Left ventricle myocardium superior (tissue), 1 donor: ENCODE data around the gene STX1A. TPM values are rescaled to one million over a fixed set of nuclear protein-coding genes. Genes with fewer than 3 reads are reported as not detected.
"Not testable (repeated sequence)": the region's sequence is repeated elsewhere in the genome, so short reads cannot be mapped to it uniquely, and the experiment has no call there.

Experiments
- ATAC-seq: fragments of 200-7000 bp; cut with Tn5 transposase; one replicate; pipeline ENCODE4 v1.9.1; 2020; ENCODE audit warnings: mild to moderate bottlenecking, moderate library complexity
- DNase-seq: peaks from one replicate; pipeline ENCODE4 v3.0.0-alpha.2; 2020
- intact Hi-C: fragments of 100-400 bp; cut with micrococcal nuclease; formaldehyde crosslinking; loops from one replicate; pipeline ENCODE4 v1.11.0; 2022
- total RNA-seq: library from RNA; stranded (reverse); fragmentation: NEBNext Ultra II Directional; extraction: Animal tissue kit (Norgen Biotek cat#: 25700); gene quantifications from one replicate; pipeline ENCODE4 v1.2.1, GENCODE V29; 2021
- donor health status: DM: no; HTN: yes; CAD: no; lungs with severe emphysema.

Gene STX1A
- total RNA-seq, 1 donor from 2014 or later = 3.0 TPM

- ATAC-seq = no peak
- no peak for DNase-seq
- intact Hi-C loops = no loop called here
Observed at GRCh38 chr7:73737491-73738219, 18.2 kb upstream of the STX1A start.

GRCh38 chr7:73736885-73737284 lies 17.4 kb upstream of the STX1A start:
- DNase-seq (no peak), ATAC-seq (no peak)
- intact Hi-C loops = no loop called here

- ATAC-seq = no peak
- no peak for DNase-seq
- intact Hi-C loops = no loop called here
Observed at GRCh38 chr7:73735528-73735905, 16.0 kb upstream of the STX1A start.

DNA sequence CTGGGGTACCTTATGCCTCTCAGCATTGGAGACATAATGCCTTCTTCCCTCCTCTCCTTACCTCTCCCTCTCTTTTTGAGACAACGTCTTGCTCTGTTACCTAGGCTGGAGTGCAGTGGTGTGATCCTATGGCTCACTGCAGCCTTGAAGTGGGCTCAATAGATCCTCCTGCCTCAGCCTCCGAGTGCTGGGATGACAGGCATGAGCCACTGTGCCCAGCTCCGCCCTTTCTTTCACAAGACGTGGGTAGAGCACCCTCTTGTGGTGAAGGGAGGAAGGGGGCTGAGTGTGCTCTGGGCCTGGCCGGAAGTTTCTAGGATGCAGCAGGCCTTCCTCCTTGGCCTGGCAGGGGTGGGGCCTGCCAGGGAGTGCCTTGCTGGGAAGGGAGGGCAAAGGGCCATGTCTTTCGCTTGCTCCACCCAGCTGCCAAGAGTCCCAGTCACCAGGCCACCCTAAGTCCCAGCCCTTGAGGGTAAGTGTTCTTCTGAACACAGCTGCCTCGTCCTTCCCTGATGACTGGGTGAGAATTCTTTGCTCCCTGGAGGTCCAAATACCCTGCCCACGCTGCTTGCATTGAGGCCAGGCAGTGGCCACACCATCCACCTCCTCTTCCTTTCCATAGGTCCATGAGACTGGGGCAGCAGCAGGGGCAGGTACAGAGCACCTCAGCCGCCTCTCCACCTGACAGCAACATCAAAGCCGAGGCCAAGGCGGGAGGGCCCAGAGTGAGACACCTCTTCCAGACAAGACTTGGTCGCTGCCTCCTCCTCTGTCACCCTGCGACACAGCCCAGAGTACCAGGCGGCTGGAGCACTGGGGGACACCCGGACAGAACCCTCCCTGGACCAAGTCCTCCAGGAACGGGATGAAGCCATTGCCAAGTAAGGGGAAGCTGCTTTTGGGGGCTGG lies 15.4 kb upstream of the STX1A start:
- intact Hi-C loops = no loop called here
- peak; percentile 8 for ATAC-seq

DNA sequence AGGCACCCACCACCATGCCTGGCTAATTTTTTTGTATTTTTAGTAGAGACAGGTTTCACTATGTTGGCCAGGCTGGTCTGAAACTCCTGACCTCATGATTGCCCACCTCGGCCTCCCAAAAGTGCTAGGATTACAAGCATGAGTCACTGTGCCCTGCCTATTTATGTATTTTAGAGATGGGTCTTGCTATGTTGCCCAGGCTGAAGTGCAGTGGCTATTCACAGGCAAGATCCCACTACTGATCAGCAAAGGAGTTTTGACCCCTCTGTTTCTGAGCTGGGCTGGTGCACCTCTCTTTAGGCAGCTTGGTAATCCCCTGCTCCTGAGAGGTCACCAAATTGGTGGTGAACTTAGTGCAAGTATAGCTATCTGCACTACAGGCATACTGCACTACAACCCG lies 12.9 kb upstream of the STX1A start:
- ATAC-seq = no peak
- DNase-seq = no peak
- intact Hi-C loops = no loop called here

More for the DNA sequence above, 15.4 kb upstream of the STX1A start:
- peak; percentile 68 for DNase-seq

- DNase-seq (no peak), ATAC-seq (no peak)
- intact Hi-C loops = no loop called here
Observed at GRCh38 chr7:73730485-73730884, 11.0 kb upstream of the STX1A start.

GRCh38 chr7:73728551-73728950 lies 9.1 kb upstream of the STX1A start:
- DNase-seq (no peak), ATAC-seq (no peak)
- intact Hi-C loops = no loop called here

GRCh38 chr7:73727952-73728351 lies 8.5 kb upstream of the STX1A start:
- intact Hi-C loops = no loop called here
- DNase-seq (no peak), ATAC-seq (no peak)

DNA sequence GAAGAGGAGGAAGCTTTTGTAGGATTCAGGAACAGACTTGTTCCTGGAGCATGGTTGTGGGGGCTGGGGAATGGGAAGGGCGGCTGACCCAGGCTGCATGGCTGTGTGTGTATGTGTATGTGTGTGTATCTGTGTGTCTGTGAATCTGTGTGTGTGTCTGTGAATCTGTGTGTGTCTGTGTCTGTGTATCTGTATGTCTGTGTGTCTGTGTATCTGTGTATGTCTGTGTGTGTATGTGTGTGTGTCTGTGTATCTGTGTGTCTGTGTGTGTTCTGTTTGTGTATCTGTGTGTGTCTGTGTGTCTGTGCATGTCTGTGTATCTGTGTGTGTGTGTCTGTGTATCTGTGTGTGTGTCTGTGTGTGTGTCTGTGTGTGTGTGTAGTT lies 6.6 kb upstream of the STX1A start:
- DNase-seq (no peak), ATAC-seq (no peak)
- intact Hi-C loops = no loop called here

DNA sequence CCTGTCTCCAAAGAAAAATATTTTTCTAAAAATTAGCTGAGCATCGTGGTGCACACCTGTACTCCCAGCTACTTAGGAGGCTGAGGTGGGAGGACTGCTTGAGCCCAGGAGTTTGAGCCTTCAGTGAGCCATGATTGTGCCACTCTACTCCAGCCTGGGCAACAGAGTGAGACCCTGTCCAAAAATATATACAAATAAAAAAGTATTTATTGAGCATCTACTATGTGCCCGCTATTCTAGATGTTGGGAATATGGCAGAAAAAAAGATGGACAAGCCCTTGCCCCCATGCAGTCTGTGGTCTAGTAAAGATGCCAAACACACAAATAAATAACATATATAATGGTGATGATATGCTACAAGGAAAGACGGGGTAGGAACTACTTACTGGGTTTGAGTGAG lies 4.3 kb upstream of the STX1A start:
- DNase-seq (no peak), ATAC-seq (no peak)
- intact Hi-C loops = loop anchor here (5.0 kb wide), 1 partner anchor 112 kb away; no protein-coding TSS in a partner anchor

- no peak for ATAC-seq
- no peak for DNase-seq
- intact Hi-C loops = loop anchor here (5.0 kb wide), 1 partner anchor 110 kb away; no protein-coding TSS in a partner anchor
Observed at GRCh38 chr7:73722785-73723184, 3.3 kb upstream of the STX1A start.

DNA sequence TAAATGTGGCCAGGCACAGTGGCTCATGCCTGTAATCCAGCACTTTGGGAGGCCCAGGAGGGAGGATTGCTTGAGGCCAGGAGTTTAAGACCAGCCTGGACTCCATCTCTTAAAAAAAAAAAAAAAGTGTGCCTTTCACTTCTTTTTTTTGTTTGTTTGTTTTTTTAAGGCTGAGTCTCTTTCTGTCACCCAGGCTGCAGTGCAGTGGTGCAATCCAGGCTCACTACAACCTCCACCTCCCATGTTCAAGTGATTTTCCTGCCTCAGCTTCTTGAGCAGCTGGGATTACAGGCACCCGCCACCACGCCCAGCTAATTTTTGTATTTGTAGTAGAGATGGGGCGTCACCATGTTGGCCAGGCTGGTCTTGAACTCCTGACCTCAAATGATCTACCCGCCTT lies 2.7 kb upstream of the STX1A start:
- not testable (repeated sequence) for ATAC-seq, DNase-seq
- intact Hi-C loops = loop anchor here (5.0 kb wide), 1 partner anchor 110 kb away; no protein-coding TSS in a partner anchor

DNA sequence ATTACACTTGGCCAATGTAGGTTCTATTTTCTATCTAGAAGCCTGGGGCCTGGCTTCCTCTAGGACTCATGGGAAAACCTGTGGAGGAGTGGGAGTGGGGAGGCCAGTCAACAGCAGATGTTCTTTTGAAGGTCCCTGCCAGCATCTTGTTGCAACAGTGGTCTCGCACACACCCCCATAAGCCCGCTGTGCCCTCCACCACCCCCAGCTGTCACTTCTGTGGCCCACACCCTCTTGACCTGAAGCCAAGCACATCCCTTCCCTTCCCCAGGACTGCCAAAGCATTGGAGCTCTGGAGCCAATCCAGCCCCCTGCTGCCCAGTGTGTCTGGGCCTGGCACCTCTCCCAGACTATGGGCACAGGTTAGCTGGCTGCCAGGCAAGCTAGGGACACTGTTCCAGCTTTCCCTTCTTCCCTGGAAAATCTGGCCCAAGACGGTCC lies 1.9 kb upstream of the STX1A start:
- intact Hi-C loops = loop anchor here (5.0 kb wide), 1 partner anchor 109 kb away; no protein-coding TSS in a partner anchor
- ATAC-seq (peak; percentile 85), DNase-seq (peak; percentile 86)

DNA sequence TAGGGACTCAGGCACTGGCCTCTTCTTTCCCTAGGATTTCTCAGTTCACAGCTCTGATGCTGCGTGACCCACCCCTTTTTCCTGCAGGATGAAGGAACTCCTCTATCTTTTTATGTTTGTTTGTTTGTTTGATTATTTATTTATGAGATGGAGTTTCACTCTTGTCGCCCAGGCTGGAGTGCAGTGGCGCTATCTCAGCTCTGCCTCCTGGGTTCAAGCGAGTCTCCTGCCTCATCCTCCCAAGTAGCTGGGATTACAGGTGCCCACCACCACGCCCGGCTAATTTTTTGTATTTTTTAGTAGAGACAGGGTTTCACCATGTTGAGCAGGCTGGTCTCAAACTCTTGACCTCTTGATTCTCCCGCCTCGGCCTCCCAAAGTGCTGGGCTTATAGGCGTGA lies 974 bp upstream of the STX1A start:
- not testable (repeated sequence) for ATAC-seq, DNase-seq
- intact Hi-C loops = loop anchor here (5.0 kb wide), 1 partner anchor 108 kb away; no protein-coding TSS in a partner anchor

DNA sequence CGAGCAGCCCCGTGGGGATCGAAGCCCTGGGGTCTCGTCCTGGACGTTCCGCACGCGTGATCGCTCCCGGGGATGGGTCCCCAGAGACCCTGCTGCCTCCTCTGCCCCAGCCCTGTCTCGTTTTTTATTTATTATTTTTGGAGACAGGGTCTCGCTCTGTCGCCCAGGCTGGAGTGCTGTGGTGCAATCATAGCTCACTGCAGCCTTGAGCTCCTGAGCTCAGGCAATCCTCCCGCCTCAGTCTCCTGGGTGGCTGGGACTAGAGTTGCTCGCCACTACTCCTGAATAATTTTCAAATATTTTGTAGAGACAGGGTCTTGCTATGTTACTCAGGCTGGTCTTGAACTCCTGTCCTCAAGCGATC lies 319 bp upstream of the STX1A start:
- intact Hi-C loops = loop anchor here (5.0 kb wide), 1 partner anchor 107 kb away; no protein-coding TSS in a partner anchor

GRCh38 chr7:73718438-73718881 lies 1.0 kb downstream of the STX1A start:
- intact Hi-C loops = no loop called here
- DNase-seq (no peak), ATAC-seq (no peak)

More for the DNA sequence above, 319 bp upstream of the STX1A start:
- DNase-seq = no peak
- peak; percentile 13 for ATAC-seq

DNA sequence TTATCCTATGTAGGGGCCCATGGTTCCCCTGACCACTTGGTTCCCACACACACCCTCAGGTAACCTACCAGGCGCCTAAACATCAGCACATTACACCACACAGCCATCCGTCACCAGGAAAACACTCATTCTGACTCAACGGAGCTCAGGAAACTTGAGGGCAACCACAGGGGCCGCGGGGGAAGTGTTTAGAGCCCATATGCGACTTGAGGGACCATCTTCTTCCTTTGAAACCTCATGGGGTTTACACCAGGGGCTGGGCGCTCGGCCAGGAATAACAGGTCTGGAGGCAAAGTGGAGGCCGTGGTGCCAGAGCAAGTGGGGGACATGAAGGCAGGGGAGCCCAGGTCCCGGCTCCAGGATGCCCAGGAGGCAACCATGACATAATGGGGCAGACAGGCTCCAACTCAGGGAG lies 1.5 kb downstream of the STX1A start:
- intact Hi-C loops = no loop called here
- DNase-seq (no peak), ATAC-seq (no peak)

- intact Hi-C loops = no loop called here
- ATAC-seq (no peak), DNase-seq (no peak)
Observed at GRCh38 chr7:73717025-73717807, 2.3 kb downstream of the STX1A start.

GRCh38 chr7:73716318-73716890 lies 3.1 kb downstream of the STX1A start:
- DNase-seq = no peak
- intact Hi-C loops = no loop called here
- ATAC-seq = no peak
